Gastrocnemius medialis (tissue), 4 donors: ENCODE data around the gene MARCHF11.

Experiments used
- POLR2A ChIP-seq, 2 donors: fragments of 450-650 bp; IDR thresholded peaks; one replicate each; pipeline ENCODE4 v1.6.1; 2017; ENCODE audit warnings: antibody characterized with exemption in 2 of 2, mild to moderate bottlenecking in 2 of 2, moderate library complexity in 2 of 2
- TF ChIP-seq, protein P1 (sequence below), 5 experiments: fragments of 450-650 bp in 3 of 5; fragments of 200-600 bp in 2 of 5; sonication (generic) in 2 of 5; IDR thresholded peaks in 4 of 5; conservative IDR thresholded peaks in 1 of 5; 1 replicate in 4 of 5; 2 replicates in 1 of 5; pipeline ENCODE4 v1.5.1; 2016 to 2019; ENCODE audit warnings: antibody characterized with exemption in 5 of 5, mild to moderate bottlenecking in 3 of 5, moderate library complexity in 3 of 5

DNA sequence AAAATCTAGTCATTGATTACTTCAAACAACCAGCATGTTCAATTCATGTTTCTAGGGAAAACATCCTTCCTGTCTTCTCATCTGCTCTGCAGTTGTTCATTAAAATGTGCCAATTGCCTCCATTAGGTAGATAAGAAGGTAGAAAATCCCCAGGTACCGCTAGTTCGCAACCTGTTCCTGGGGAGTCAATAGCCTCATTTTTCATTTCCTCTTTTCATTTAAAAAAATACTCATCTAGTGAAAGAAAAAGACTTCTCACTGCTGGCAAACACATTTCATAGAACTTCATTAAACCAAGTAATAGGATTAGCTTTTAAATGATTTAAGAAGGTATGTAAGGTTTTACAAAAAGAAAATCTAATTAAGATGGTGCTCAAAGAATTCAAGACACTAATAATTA is 113.3 kb downstream of the MARCHF11 start:
- TF ChIP-seq, protein P1, sequence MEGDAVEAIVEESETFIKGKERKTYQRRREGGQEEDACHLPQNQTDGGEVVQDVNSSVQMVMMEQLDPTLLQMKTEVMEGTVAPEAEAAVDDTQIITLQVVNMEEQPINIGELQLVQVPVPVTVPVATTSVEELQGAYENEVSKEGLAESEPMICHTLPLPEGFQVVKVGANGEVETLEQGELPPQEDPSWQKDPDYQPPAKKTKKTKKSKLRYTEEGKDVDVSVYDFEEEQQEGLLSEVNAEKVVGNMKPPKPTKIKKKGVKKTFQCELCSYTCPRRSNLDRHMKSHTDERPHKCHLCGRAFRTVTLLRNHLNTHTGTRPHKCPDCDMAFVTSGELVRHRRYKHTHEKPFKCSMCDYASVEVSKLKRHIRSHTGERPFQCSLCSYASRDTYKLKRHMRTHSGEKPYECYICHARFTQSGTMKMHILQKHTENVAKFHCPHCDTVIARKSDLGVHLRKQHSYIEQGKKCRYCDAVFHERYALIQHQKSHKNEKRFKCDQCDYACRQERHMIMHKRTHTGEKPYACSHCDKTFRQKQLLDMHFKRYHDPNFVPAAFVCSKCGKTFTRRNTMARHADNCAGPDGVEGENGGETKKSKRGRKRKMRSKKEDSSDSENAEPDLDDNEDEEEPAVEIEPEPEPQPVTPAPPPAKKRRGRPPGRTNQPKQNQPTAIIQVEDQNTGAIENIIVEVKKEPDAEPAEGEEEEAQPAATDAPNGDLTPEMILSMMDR (IDR thresholded peaks at IDR 0.05 in 4 of 5, conservative IDR thresholded peaks at IDR 0.05 in 1 of 5): no peak
- no peak for TF ChIP-seq POLR2A (IDR thresholded peaks at IDR 0.05)
